Rectal smooth muscle tissue (tissue), 1 donor: ENCODE results near the gene MYO1A.
"Not testable (repeated sequence)": the region's sequence is repeated elsewhere in the genome, so short reads cannot be mapped to it uniquely, and the experiment has no call there.

ENCODE experiments used
- H3K27ac ChIP-seq: one replicate; pipeline ENCODE4 v1.7.0; 2013; ENCODE audit warnings: low read depth, low read length, inconsistent platforms
- H3K27me3 ChIP-seq: one replicate; pipeline ENCODE4 v1.7.0; 2013; ENCODE audit warnings: low read length; ENCODE audit not compliant: control insufficient read depth, insufficient read depth
- H3K36me3 ChIP-seq: one replicate; pipeline ENCODE4 v1.7.0; 2013; ENCODE audit warnings: low read length; ENCODE audit not compliant: control insufficient read depth, insufficient read depth
- H3K4me1 ChIP-seq: one replicate; pipeline ENCODE4 v1.7.0; 2013; ENCODE audit warnings: low read length; ENCODE audit not compliant: control insufficient read depth, insufficient read depth
- H3K4me3 ChIP-seq: one replicate; pipeline ENCODE4 v1.7.0; 2013; ENCODE audit warnings: low read length
- H3K9ac ChIP-seq: one replicate; pipeline ENCODE4 v1.7.0; 2013; ENCODE audit warnings: low read length

Gene MYO1A

GRCh38 chr12:57039016-57039798 lies 10.7 kb downstream of the MYO1A start:
- Histone ChIP-seq H3K4me1 (no peaks in the 10 kb centered on the region), H3K27ac (no peak overlapping the region), H3K27me3 (no peaks in the 10 kb centered on the region), H3K36me3 (no peaks in the 10 kb centered on the region), H3K9ac (no peak overlapping the region), H3K4me3 (no peak overlapping the region)

DNA sequence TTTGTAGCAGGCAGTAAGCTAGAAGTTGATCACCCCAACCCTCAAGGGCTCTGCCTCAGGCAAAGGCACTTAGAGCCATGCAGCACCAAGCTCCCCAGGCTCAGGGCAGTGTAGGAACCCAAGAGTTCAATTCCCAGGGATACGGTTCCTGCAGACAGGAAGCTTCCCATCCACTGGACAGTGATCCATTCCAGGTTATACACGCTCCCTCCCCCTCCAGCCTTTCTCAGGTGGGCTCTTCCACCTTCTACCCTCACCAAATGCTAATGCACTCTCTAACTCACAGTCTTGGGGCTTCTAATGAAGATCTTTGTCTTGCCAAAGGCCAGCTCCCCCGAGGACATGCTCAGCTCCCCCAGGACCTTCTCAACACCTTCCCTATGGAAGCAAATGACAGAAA lies 12.7 kb downstream of the MYO1A start:
- Histone ChIP-seq H3K27ac (no peak overlapping the region), H3K4me1 (no peaks in the 10 kb centered on the region), H3K36me3 (no peaks in the 10 kb centered on the region), H3K9ac (no peak overlapping the region), H3K4me3 (no peak overlapping the region), H3K27me3 (no peaks in the 10 kb centered on the region)

GRCh38 chr12:57033431-57033830 lies 16.5 kb downstream of the MYO1A start:
- H3K27me3 ChIP-seq: no peaks in the 10 kb centered on the region
- no peaks in the 10 kb centered on the region for H3K36me3 ChIP-seq
- no peak overlapping the region for H3K4me3 ChIP-seq
- no peak overlapping the region for H3K9ac ChIP-seq
- no peak overlapping the region for H3K27ac ChIP-seq
- no peaks in the 10 kb centered on the region for H3K4me1 ChIP-seq

DNA sequence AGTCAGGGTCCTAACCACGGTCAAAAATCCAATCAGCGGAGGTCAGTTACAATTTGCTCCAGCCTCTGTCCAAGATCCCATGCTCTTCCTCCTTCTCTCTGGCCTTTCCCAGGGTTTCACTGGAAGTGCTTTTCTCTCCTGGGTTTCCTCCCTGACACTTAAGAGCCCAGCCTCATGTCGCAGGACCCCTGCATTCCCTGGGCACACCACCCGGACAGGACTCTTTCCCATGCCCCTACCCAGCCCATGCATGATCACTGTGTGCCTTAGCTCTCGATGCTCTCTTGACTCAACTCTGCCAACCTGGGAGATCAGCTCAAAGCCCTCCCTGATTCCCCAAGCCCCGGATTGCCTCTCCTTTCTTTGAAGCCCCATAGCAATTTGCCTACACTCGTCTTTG lies 18.1 kb downstream of the MYO1A start:
- Histone ChIP-seq H3K27ac (no peak overlapping the region), H3K36me3 (no peaks in the 10 kb centered on the region), H3K9ac (no peak overlapping the region), H3K4me1 (peaks cover 8% of the 10 kb centered on the region), H3K27me3 (no peaks in the 10 kb centered on the region), H3K4me3 (no peak overlapping the region)

GRCh38 chr12:57031138-57031725 lies 18.7 kb downstream of the MYO1A start:
- no peak overlapping the region for H3K9ac ChIP-seq
- H3K36me3 ChIP-seq: no peaks in the 10 kb centered on the region
- H3K27me3 ChIP-seq: no peaks in the 10 kb centered on the region
- H3K4me3 ChIP-seq: no peak overlapping the region
- peaks cover 13% of the 10 kb centered on the region for H3K4me1 ChIP-seq
- no peak overlapping the region for H3K27ac ChIP-seq

DNA sequence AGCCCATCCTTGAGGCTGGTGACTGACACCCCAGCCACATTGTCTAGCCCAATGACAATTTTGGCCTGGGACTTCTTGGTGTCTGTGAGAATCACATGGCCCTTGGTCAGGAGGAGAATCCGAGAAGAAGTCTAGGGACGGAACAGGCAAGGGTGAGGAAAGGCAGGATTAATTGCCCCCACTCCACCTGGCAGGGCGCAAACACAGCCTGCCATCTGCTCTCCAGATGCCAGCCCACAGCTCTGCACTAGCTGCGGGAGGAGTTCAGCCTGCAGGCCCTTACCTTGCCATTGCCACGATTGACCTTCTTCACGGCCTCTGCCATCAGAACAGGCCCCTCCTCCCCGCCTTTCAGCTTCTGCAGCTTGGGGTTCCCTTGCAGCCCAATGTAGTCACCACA lies 20.5 kb downstream of the MYO1A start:
- peaks cover 15% of the 10 kb centered on the region for H3K4me1 ChIP-seq
- H3K9ac ChIP-seq: no peak overlapping the region
- no peak overlapping the region for H3K4me3 ChIP-seq
- no peak overlapping the region for H3K27ac ChIP-seq
- no peaks in the 10 kb centered on the region for H3K27me3 ChIP-seq
- H3K36me3 ChIP-seq: no peaks in the 10 kb centered on the region

- H3K27me3 ChIP-seq: no peaks in the 10 kb centered on the region
- peaks cover 21% of the 10 kb centered on the region for H3K4me1 ChIP-seq
- no peaks in the 10 kb centered on the region for H3K36me3 ChIP-seq
- H3K4me3 ChIP-seq: no peak overlapping the region
- no peak overlapping the region for H3K27ac ChIP-seq
- H3K9ac ChIP-seq: no peak overlapping the region
These were observed 22.1 kb downstream of the MYO1A start for GRCh38 chr12:57027805-57028153.

DNA sequence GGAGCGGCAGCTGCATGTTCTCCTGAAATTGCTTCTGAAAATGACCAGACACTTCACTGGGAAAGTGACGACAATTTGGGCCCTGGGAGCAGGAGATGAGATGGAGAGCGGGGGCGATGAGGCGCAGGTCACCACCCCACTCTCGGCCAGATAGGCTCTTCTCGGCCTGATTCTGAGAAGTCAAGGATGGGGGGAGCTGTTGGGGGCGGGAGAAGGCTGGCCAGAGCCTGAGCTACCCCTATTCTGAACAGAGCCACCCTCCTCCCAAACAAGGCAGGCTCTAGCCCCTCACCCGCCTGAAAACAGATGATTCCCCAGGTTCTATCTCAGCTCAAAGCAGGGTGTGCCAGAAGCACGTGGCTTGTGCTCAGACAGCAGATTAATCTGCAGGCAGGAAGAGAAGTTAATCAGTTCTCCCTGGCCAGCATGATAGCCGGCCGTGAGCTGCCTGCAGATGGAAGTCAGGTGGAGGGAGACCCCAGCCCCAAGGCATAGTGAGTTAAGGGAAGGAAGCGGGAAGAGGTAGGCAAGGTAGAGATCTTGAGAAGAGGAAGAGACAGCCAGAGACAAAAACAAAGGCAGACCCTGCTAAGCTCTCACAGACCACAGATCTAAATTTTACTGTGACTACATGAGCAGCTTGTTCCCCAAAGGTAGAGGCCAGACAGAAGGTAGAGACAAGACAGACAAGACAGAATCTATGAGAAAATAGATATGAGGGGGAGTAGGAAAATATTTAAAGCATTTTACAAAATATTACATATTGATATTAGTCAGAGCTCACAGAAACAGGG lies 22.7 kb downstream of the MYO1A start:
- no peak overlapping the region for H3K4me3 ChIP-seq
- H3K9ac ChIP-seq: no peak overlapping the region
- peak overlapping the region; percentile 35 for H3K27ac ChIP-seq
- H3K36me3 ChIP-seq: no peaks in the 10 kb centered on the region
- no peaks in the 10 kb centered on the region for H3K27me3 ChIP-seq
- H3K4me1 ChIP-seq: peaks cover 21% of the 10 kb centered on the region

- Histone ChIP-seq H3K4me1 (peaks cover 21% of the 10 kb centered on the region), H3K27ac (no peak overlapping the region), H3K36me3 (no peaks in the 10 kb centered on the region), H3K9ac (no peak overlapping the region), H3K27me3 (no peaks in the 10 kb centered on the region), H3K4me3 (no peak overlapping the region)
These were observed 24.7 kb downstream of the MYO1A start for GRCh38 chr12:57025196-57025595.

- H3K4me1 ChIP-seq: peaks cover 28% of the 10 kb centered on the region
- not testable (repeated sequence) for H3K36me3 ChIP-seq, H3K27me3 ChIP-seq, H3K9ac ChIP-seq, H3K27ac ChIP-seq, H3K4me3 ChIP-seq
These were observed 27.6 kb downstream of the MYO1A start for GRCh38 chr12:57022324-57022723.

GRCh38 chr12:57019983-57020719 lies 29.8 kb downstream of the MYO1A start:
- no peak overlapping the region for H3K4me3 ChIP-seq
- H3K36me3 ChIP-seq: no peaks in the 10 kb centered on the region
- no peak overlapping the region for H3K27ac ChIP-seq
- H3K9ac ChIP-seq: no peak overlapping the region
- H3K27me3 ChIP-seq: no peaks in the 10 kb centered on the region
- H3K4me1 ChIP-seq: peaks cover 16% of the 10 kb centered on the region

GRCh38 chr12:57018906-57019305 lies 31.0 kb downstream of the MYO1A start:
- H3K9ac ChIP-seq: no peak overlapping the region

More at GRCh38 chr12:57018906-57019305, 31.0 kb downstream of the MYO1A start:
- Histone ChIP-seq H3K36me3 (no peaks in the 10 kb centered on the region), H3K27me3 (no peaks in the 10 kb centered on the region), H3K27ac (no peak overlapping the region), H3K4me1 (peaks cover 13% of the 10 kb centered on the region), H3K4me3 (no peak overlapping the region)
